Measurements from ENCODE around the gene ACBD6.

Gene ACBD6

DNA sequence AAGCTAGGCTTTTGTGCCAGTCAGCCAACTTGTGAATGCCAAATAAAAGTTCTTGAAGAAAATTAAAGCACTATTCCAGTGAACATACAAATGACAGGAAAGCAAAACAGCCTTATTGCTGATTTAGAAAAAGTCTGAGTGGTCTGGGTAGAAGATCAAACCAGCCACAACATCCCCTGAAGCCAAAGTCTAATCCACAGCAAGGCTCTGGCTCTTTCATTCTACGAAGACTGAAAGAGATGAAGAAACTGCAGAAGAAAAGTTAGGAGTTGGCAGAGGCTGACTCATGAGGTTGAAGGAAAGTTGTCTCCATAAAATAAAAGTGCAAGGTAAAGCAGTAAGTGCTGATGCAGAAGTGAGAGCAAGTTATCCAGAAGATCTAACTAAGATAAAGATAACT lies 206.4 kb downstream of the ACBD6 start:
- DNase-seq (ENCODE audit: low read depth in 2 of 2): no peak

GRCh38 chr1:180294711-180295110 lies 207.7 kb downstream of the ACBD6 start:
- no peak for DNase-seq (ENCODE audit: low read depth in 2 of 2)

DNA sequence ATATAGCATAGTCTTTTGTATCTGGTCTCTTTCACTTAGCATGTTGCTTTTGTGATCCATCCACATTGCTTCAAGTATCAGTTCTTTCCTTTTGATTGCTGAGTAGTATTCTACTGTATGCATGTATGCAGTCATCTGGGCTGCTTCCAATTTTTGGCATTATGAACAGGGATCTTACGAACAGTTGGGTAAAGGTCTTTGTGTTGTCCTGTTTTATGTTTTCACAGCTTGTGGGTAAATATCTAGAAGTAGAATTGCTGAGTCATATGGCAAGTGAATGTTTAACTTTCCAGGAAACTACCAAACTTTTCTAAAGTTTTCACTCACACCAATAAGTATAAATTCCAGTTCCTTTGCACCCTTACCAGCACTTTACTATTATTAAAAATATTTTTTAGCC lies 211.4 kb downstream of the ACBD6 start:
- no peak for DNase-seq (ENCODE audit: low read depth in 2 of 2)

DNA sequence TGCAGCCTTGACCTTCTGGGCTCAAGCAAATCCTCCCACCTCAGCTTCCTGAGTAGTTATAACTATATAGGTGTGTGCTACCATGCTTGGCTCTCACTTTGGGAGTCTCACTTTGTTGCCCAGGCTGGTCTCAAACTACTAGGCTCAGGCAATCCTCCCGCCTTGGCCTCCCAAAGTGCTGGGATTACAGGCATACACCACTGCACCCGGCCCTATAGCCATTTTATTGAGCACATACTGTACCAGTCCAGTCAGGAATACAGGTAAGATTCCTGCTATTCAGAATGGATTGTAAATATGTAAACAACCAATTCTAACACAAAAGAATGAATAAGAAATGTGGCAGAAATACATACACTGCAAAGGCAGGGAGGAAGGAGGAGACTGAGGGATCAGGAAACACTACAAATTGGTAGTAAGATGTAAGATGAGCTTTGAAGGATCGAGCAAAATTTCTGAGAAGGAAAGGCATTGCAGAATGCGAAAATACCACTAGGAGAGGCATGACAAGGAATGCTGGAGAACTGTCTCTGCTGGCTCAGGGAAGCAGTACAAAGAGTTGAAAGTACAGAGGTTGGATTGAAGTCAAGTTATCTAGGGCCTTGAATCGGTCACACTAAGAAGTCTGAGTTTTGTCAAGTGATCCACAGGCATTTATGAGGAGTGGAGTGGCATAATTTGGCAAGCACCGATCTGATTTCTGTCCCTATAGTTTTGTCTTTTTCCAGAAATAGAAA lies 211.9 kb downstream of the ACBD6 start:
- no peak for DNase-seq (ENCODE audit: low read depth in 2 of 2)

GRCh38 chr1:180288940-180289339 lies 213.4 kb downstream of the ACBD6 start:
- DNase-seq (ENCODE audit: low read depth in 2 of 2): no peak

DNA sequence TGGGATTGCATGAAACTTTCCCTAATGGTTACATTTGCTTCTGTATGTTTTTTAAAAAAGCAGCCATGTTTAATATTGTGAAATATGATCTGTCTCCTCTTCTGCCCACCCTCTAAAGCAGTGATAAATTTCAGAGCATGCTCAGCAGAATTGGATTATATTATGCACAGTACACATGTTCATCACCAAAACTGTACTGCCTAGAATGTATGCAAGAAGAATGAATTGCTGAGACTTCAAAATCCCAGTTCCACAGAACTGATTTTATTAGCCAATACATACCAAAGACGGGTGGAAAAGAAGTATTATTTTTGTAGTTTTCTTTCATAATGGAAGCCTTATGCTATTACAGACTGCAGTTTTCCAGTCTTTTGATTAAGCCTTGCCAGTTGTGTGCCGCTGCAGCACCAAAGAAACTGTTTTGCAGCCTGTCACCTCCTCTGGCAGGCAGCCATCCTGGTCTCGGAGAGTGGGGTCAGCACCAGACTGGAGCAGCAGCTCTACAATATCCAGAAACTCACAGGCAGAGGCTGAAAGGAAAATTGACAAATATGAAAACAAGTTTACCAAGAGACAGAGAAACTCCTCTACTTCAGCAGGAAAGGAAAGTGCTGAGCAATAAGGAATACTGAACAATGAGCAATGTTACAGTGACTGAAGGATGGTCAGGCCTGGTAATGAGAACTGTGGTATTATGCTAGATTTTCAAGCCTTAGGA lies 214.2 kb downstream of the ACBD6 start:
- no peak for DNase-seq (ENCODE audit: low read depth in 2 of 2)

- DNase-seq (ENCODE audit: low read depth in 2 of 2): no peak
Observed at GRCh38 chr1:180286417-180286816, 216.0 kb downstream of the ACBD6 start.

GRCh38 chr1:180283098-180283497 lies 219.3 kb downstream of the ACBD6 start:
- no peak for DNase-seq (ENCODE audit: low read depth in 2 of 2)

DNA sequence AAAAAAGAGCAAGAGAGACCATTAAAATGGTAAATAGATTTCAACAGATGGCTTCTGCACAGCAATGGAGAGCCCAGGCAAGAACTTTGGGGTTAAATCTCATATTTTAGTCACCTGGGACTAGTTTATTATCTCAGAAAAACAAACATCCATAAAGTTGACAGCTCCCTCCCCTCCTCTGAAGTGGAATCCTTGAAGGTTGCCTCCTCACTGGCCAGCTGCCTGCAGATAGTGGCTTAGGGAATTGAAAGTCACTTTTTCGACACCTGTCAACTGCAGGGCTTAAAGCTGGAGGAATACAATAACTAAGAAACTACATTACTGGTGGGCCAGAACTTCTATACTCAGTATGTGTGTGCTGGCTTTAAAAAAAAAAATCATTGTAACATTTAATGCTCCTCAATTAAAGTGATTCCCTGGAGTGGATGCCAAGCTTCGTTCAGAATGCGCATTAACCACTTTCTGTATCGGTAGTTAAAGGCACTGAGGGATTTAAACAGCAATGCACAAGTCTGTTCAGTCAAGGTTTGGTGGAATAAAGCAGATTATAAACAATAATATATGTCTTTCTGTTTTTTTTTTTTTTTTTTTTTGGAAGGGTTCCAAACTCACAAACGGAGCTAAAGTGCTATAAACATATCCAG lies 219.9 kb downstream of the ACBD6 start:
- DNase-seq (ENCODE audit: low read depth in 2 of 2): no peak

GRCh38 chr1:180281490-180281889 lies 220.9 kb downstream of the ACBD6 start:
- no peak for DNase-seq (ENCODE audit: low read depth in 2 of 2)

DNA sequence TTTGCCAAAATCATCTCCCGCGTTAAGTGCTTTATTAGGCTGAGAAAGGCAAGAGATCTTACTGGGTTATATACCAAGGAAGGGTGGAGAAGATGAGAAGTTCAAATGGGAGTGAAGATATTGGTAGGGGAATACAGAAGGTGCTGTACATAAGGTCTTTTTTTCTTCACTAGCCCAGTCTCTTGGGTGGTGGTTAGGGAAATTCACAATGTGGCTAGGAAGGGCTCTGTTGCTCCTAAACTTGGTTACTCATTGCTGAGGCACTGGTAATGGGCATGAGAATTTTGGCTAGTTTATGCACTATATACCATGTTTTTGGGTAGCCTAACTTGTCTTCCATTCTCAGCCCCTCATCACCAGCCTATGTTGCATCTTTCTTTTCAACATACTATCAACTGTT lies 221.8 kb downstream of the ACBD6 start:
- DNase-seq (ENCODE audit: low read depth in 2 of 2): no peak

GRCh38 chr1:180279651-180280050 lies 222.7 kb downstream of the ACBD6 start:
- DNase-seq (ENCODE audit: low read depth in 2 of 2): no peak

DNA sequence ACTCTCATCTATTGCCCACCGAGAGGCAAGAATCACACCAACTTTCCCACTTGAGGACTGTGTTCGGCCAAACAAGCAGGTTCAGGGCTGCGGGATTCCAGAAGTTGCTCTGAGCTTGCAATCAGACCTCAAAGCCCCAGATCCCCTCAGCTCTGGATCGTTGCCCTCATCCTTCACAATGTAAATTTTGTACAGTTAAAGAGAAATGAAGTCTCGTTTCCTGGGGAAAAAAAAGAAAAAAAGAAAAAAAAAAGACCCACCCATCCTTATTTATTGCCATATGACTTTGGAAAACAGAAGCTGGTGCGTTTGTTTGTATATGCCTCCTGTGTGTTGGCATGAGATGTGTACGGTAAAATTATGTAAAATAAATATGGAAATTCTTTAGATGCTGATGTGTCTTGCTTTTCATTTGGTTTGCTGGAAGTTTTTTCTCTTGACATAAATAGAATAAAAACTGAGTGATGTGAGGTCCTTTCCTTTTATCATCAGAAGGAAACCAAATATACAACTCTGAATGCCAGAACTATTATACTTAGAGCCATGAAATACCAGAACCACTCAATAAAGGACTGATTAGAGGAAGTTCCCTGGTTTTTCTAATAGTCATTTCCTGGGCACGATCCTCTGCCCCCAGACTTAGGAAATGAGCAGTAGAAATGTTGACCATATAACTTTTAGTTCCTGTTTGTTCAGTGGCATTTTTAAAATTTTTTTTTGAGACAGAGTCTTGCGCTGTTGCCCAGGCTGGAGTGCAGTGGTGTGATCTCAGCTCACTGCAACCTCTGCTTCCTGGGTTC lies 223.6 kb downstream of the ACBD6 start:
- no peak for DNase-seq (ENCODE audit: low read depth in 2 of 2)

DNA sequence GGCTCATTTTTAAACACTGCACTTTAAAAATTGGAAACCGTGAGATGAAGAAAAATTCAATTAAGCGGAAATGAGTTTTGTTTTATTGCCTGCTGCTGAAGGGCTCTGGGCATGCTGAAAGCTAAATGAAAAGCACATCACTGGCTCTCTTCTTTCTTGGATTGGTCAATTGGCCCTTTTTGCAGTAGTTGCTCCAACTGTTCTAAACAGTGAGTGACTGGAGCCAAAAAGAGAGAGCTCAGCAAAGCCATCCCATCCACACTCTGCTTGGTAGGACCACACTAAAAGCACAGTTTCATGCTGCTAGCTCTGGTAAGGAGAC lies 224.2 kb downstream of the ACBD6 start:
- no peak for DNase-seq (ENCODE audit: low read depth in 2 of 2)

GRCh38 chr1:180277476-180278193 lies 224.7 kb downstream of the ACBD6 start:
- DNase-seq (ENCODE audit: low read depth in 2 of 2): no peak

DNA sequence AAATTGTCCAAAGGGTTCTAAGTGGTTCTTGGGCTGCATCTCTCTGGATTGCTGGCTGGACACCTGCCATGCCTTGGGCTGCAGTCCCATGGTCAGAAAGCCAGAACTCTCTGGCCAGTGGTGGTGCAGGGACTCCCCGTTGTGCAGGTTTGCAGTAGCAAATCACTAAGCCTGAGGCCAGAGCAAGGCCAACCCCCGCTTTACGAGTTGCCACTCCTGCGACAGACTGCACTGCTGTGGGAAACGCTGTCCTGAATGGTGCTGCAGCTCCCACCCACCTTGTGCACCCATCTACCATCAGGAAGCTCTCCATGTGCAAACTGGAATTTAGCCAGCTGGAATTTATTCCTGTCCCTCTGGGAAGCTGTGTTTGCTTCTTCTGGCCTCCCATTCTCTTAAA lies 226.7 kb downstream of the ACBD6 start:
- DNase-seq (ENCODE audit: low read depth in 2 of 2): no peak

GRCh38 chr1:180274221-180274620 lies 228.2 kb downstream of the ACBD6 start:
- no peak for DNase-seq (ENCODE audit: low read depth in 2 of 2)

DNA sequence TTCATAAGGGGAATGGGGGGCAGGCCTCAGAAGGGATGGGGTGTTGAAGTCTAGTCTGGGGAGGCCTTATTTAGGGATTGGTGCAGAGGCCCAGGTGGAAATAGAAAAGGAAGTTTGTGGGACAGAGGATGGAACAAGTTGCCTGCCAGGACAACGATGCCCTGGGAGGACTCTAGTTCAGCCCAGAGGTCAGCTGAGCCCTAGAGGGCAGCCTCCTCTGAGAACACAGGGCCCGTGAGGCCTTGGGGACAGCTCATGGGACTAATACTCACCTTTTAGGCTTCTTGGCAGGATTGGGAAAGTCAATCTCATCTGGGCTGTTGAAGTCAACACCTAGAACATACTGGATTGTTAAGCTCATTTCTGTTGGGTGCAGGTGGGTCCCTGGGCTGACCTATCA lies 229.3 kb downstream of the ACBD6 start:
- DNase-seq (ENCODE audit: low read depth in 2 of 2): no peak

GRCh38 chr1:180272395-180272794 lies 230.0 kb downstream of the ACBD6 start:
- DNase-seq (ENCODE audit: low read depth in 2 of 2): no peak

GRCh38 chr1:180271272-180272255 lies 230.8 kb downstream of the ACBD6 start:
- DNase-seq (ENCODE audit: low read depth in 2 of 2): no peak

Data from stimulated activated CD8-positive, alpha-beta memory T cell treated with anti-CD3 and anti-CD28 coated beads, Interleukin-15, amount 100 ng/mL, for 48 hours (primary cell).